ENCODE data around the gene SERPINI2.

Gene SERPINI2

GRCh38 chr3:167409611-167410010 lies 64.2 kb downstream of the SERPINI2 start:
- no peak for DNase-seq (ENCODE audit: low read depth)
- no peak overlapping the region for H3K4me3 ChIP-seq (ENCODE audit: low read depth, low read length)
- TF ChIP-seq CTCF (conservative IDR thresholded peaks at IDR 0.05; ENCODE audit: low read depth, low read length) = no peak

- peak; percentile 38 for DNase-seq (ENCODE audit: low read depth)
- peak; percentile 33 for TF ChIP-seq CTCF (conservative IDR thresholded peaks at IDR 0.05; ENCODE audit: low read depth, low read length)
- no peak overlapping the region for H3K4me3 ChIP-seq (ENCODE audit: low read depth, low read length)
These were observed 66.9 kb downstream of the SERPINI2 start for GRCh38 chr3:167406876-167407492.

- no peak overlapping the region for H3K4me3 ChIP-seq (ENCODE audit: low read depth, low read length)
- no peak for DNase-seq (ENCODE audit: low read depth)
- TF ChIP-seq CTCF (conservative IDR thresholded peaks at IDR 0.05; ENCODE audit: low read depth, low read length) = no peak
These were observed 76.0 kb downstream of the SERPINI2 start for GRCh38 chr3:167397826-167398225.

- H3K4me3 ChIP-seq (ENCODE audit: low read depth, low read length) = no peak overlapping the region
- no peak for TF ChIP-seq CTCF (conservative IDR thresholded peaks at IDR 0.05; ENCODE audit: low read depth, low read length)
- no peak for DNase-seq (ENCODE audit: low read depth)
These were observed 77.8 kb downstream of the SERPINI2 start for GRCh38 chr3:167396075-167396474.

- no peak overlapping the region for H3K4me3 ChIP-seq (ENCODE audit: low read depth, low read length)
- TF ChIP-seq CTCF (conservative IDR thresholded peaks at IDR 0.05; ENCODE audit: low read depth, low read length) = no peak
- DNase-seq (ENCODE audit: low read depth) = no peak
These were observed 79.8 kb downstream of the SERPINI2 start for GRCh38 chr3:167394003-167394402.
